ENCODE data around the gene MIDN. TPM values are rescaled to one million over a fixed set of nuclear protein-coding genes. Genes with fewer than 3 reads are reported as not detected.

The MIDN gene
- polyA plus RNA-seq, 1 donor from 2014 or later = 24.8 TPM

DNA sequence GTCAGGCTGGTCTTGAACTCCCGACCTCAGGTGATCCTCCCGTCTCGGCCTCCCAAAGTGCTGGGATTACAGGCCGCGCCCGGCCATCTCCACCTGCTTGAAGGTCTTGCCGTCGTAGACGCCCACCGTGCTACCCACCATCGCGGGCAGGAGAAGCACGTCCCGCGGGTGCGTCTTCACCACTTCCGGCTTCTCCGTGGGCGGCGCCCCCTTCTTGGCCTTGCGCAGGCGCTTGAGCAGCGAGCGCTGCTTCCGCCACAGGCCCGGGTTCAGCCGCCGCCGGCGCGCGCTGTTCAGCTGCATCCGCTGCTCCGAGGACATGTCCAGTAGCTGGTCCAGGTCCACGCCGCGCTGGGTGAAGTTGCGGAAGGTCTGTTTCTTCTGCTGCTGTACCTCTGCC, 58.9 kb downstream of the MIDN start:
- no peak overlapping the region for H2AFZ ChIP-seq (ENCODE audit: low read depth, low read length)

DNA sequence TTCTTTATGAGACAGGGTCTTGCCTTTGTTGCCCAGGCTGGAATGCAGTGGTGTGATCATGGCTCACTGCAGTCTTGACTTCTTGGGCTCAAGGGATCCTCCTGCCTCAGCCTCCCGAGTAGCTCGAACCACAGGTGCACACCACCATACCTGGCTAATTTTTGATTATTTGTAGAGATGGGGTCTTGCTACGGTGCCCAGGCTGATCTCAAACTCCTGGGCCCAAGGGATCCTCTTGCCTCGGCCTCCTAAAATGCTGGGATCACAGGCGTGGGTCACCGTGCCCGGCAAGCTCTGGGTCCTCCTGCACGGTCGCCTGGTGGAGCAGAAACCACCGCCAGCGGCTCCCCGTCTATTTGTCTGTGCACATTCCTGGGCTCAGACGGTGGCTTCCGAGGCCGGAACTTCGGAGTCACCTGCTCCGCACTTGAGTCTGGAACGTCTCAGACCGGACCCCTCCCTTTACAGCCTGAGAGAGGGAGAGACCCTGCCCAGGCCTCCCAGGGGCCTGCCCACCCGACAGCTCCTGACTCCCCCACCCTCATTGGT, 59.4 kb downstream of the MIDN start:
- H2AFZ ChIP-seq (ENCODE audit: low read depth, low read length) = no peak overlapping the region
- TF ChIP-seq EZH2 (IDR thresholded peaks at IDR 0.05; ENCODE audit: borderline replicate concordance, insufficient read depth, low read length, poor library complexity, severe bottlenecking) (no peak), POLR2AphosphoS5 (IDR thresholded peaks at IDR 0.05) (no peak), MXI1 (conservative IDR thresholded peaks at IDR 0.05; ENCODE audit: poor library complexity, severe bottlenecking) (no peak), TAF1 (IDR thresholded peaks at IDR 0.05; ENCODE audit: low read depth) (no peak), SMC3 (conservative IDR thresholded peaks at IDR 0.05; ENCODE audit: poor library complexity) (no peak), RAD21 (conservative IDR thresholded peaks at IDR 0.05) (no peak), EP300 (conservative IDR thresholded peaks at IDR 0.05; ENCODE audit: poor library complexity, severe bottlenecking) (no peak)
- TF ChIP-seq, protein P1, sequence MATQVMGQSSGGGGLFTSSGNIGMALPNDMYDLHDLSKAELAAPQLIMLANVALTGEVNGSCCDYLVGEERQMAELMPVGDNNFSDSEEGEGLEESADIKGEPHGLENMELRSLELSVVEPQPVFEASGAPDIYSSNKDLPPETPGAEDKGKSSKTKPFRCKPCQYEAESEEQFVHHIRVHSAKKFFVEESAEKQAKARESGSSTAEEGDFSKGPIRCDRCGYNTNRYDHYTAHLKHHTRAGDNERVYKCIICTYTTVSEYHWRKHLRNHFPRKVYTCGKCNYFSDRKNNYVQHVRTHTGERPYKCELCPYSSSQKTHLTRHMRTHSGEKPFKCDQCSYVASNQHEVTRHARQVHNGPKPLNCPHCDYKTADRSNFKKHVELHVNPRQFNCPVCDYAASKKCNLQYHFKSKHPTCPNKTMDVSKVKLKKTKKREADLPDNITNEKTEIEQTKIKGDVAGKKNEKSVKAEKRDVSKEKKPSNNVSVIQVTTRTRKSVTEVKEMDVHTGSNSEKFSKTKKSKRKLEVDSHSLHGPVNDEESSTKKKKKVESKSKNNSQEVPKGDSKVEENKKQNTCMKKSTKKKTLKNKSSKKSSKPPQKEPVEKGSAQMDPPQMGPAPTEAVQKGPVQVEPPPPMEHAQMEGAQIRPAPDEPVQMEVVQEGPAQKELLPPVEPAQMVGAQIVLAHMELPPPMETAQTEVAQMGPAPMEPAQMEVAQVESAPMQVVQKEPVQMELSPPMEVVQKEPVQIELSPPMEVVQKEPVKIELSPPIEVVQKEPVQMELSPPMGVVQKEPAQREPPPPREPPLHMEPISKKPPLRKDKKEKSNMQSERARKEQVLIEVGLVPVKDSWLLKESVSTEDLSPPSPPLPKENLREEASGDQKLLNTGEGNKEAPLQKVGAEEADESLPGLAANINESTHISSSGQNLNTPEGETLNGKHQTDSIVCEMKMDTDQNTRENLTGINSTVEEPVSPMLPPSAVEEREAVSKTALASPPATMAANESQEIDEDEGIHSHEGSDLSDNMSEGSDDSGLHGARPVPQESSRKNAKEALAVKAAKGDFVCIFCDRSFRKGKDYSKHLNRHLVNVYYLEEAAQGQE (IDR thresholded peaks at IDR 0.05; ENCODE audit: borderline replicate concordance) = no peak
- TF ChIP-seq, protein P2, sequence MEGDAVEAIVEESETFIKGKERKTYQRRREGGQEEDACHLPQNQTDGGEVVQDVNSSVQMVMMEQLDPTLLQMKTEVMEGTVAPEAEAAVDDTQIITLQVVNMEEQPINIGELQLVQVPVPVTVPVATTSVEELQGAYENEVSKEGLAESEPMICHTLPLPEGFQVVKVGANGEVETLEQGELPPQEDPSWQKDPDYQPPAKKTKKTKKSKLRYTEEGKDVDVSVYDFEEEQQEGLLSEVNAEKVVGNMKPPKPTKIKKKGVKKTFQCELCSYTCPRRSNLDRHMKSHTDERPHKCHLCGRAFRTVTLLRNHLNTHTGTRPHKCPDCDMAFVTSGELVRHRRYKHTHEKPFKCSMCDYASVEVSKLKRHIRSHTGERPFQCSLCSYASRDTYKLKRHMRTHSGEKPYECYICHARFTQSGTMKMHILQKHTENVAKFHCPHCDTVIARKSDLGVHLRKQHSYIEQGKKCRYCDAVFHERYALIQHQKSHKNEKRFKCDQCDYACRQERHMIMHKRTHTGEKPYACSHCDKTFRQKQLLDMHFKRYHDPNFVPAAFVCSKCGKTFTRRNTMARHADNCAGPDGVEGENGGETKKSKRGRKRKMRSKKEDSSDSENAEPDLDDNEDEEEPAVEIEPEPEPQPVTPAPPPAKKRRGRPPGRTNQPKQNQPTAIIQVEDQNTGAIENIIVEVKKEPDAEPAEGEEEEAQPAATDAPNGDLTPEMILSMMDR (IDR thresholded peaks at IDR 0.05; ENCODE audit: poor library complexity, severe bottlenecking) = no peak

More for the DNA sequence above, 58.9 kb downstream of the MIDN start:
- Histone ChIP-seq H3K27me3 (ENCODE audit: insufficient read depth, low read depth, low read length) (no peaks in the 10 kb centered on the region), H3K9ac (ENCODE audit: low read length) (no peak overlapping the region), H4K20me1 (ENCODE audit: insufficient read depth) (no peaks in the 10 kb centered on the region), H3K36me3 (ENCODE audit: insufficient read depth, low read length) (no peaks in the 10 kb centered on the region), H3K79me2 (replicated peaks; ENCODE audit: insufficient read depth, low read length) (no peaks in the 10 kb centered on the region), H3F3A (ENCODE audit: insufficient read depth, low read length, poor library complexity, severe bottlenecking) (no peaks in the 10 kb centered on the region), H3K9me2 (ENCODE audit: insufficient read depth, low read length) (no peaks in the 10 kb centered on the region), H3K4me3 (ENCODE audit: low read length) (no peak overlapping the region), H3K9me3 (ENCODE audit: low read length) (no peaks in the 10 kb centered on the region), H3K27ac (ENCODE audit: low read length) (no peak overlapping the region), H3K4me2 (ENCODE audit: low read length) (no peak overlapping the region)
- TF ChIP-seq SMC3 (conservative IDR thresholded peaks at IDR 0.05; ENCODE audit: poor library complexity) = no peak
- TF ChIP-seq, protein P1 (IDR thresholded peaks at IDR 0.05; ENCODE audit: borderline replicate concordance) = no peak
- TF ChIP-seq TAF1 (IDR thresholded peaks at IDR 0.05; ENCODE audit: low read depth) = no peak
- no peak for TF ChIP-seq MXI1 (conservative IDR thresholded peaks at IDR 0.05; ENCODE audit: poor library complexity, severe bottlenecking)
- no peak for TF ChIP-seq EP300 (conservative IDR thresholded peaks at IDR 0.05; ENCODE audit: poor library complexity, severe bottlenecking)
- TF ChIP-seq, protein P2 (IDR thresholded peaks at IDR 0.05; ENCODE audit: poor library complexity, severe bottlenecking) = no peak
- no peak for TF ChIP-seq RAD21 (conservative IDR thresholded peaks at IDR 0.05)
- no peak for TF ChIP-seq POLR2AphosphoS5 (IDR thresholded peaks at IDR 0.05)
- no peak for TF ChIP-seq EZH2 (IDR thresholded peaks at IDR 0.05; ENCODE audit: borderline replicate concordance, insufficient read depth, low read length, poor library complexity, severe bottlenecking)

More for the DNA sequence above, 59.4 kb downstream of the MIDN start:
- no peak overlapping the region for H3K4me2 ChIP-seq (ENCODE audit: low read length)
- no peaks in the 10 kb centered on the region for H3K9me3 ChIP-seq (ENCODE audit: low read length)
- H3K9ac ChIP-seq (ENCODE audit: low read length) = no peak overlapping the region
- H3K27me3 ChIP-seq (ENCODE audit: insufficient read depth, low read depth, low read length) = no peaks in the 10 kb centered on the region
- H3K4me3 ChIP-seq (ENCODE audit: low read length) = no peak overlapping the region
- H3K27ac ChIP-seq (ENCODE audit: low read length) = no peak overlapping the region
- H3K79me2 ChIP-seq (replicated peaks; ENCODE audit: insufficient read depth, low read length) = no peaks in the 10 kb centered on the region
- H4K20me1 ChIP-seq (ENCODE audit: insufficient read depth) = no peaks in the 10 kb centered on the region
- no peaks in the 10 kb centered on the region for H3K36me3 ChIP-seq (ENCODE audit: insufficient read depth, low read length)
- H3K9me2 ChIP-seq (ENCODE audit: insufficient read depth, low read length) = no peaks in the 10 kb centered on the region
- no peaks in the 10 kb centered on the region for H3F3A ChIP-seq (ENCODE audit: insufficient read depth, low read length, poor library complexity, severe bottlenecking)
